ENCODE measurements around the gene SHISA9.

DNA sequence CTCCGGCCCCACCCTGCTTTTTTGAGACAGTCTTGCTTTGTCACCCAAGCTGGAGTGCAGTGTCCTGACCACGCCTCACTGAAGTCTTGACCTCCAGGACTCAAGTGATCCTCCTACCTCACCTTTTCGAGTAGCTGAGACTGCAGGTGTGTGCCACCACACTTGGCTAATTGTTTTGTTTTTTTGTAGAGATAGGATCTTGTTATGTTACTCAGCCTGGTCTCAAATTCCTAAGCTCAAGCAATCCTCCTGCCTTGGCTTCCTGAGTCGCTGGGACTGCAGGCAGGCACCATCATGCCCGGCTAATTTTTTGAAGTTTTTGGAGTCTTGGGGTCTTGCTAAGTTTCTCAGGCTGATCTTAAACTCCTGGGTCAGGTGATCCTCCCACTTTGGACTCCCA is 206.7 kb downstream of the SHISA9 start:
- TF ChIP-seq EZH2 (IDR thresholded peaks at IDR 0.05; ENCODE audit: borderline replicate concordance, low read length), result no peak
- TF ChIP-seq, protein P1, sequence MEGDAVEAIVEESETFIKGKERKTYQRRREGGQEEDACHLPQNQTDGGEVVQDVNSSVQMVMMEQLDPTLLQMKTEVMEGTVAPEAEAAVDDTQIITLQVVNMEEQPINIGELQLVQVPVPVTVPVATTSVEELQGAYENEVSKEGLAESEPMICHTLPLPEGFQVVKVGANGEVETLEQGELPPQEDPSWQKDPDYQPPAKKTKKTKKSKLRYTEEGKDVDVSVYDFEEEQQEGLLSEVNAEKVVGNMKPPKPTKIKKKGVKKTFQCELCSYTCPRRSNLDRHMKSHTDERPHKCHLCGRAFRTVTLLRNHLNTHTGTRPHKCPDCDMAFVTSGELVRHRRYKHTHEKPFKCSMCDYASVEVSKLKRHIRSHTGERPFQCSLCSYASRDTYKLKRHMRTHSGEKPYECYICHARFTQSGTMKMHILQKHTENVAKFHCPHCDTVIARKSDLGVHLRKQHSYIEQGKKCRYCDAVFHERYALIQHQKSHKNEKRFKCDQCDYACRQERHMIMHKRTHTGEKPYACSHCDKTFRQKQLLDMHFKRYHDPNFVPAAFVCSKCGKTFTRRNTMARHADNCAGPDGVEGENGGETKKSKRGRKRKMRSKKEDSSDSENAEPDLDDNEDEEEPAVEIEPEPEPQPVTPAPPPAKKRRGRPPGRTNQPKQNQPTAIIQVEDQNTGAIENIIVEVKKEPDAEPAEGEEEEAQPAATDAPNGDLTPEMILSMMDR (IDR thresholded peaks at IDR 0.05; ENCODE audit: low read length), result no peak

Data from OCI-LY1 (cell line).